CD1c-positive myeloid dendritic cell (primary cell): ENCODE data around the gene ZAP70.
A peak's percentile ranks its signal among the peaks of the same experiment; 100 is the strongest.

Source experiments
- DNase-seq: peaks from one replicate; pipeline ENCODE4 v3.0.0-alpha.2; 2016; ENCODE audit errors: extremely low spot score

The ZAP70 gene

GRCh38 chr2:97733341-97734035 lies 20.1 kb downstream of the ZAP70 start:
- DNase-seq, result no peak

- no peak for DNase-seq
Observed at GRCh38 chr2:97734061-97735051, 21.0 kb downstream of the ZAP70 start.

- DNase-seq, result no peak
Observed at GRCh38 chr2:97735161-97735561, 21.8 kb downstream of the ZAP70 start.

GRCh38 chr2:97736185-97736584 lies 22.8 kb downstream of the ZAP70 start:
- no peak for DNase-seq

GRCh38 chr2:97736608-97737330 lies 23.4 kb downstream of the ZAP70 start:
- no peak for DNase-seq

- no peak for DNase-seq
Observed at GRCh38 chr2:97737421-97738178, 24.2 kb downstream of the ZAP70 start.

- no peak for DNase-seq
Observed at GRCh38 chr2:97738179-97739019, 25.0 kb downstream of the ZAP70 start.

- DNase-seq, result no peak
Observed at GRCh38 chr2:97739020-97739892, 25.9 kb downstream of the ZAP70 start.

GRCh38 chr2:97739893-97740245 lies 26.5 kb downstream of the ZAP70 start:
- no peak for DNase-seq

GRCh38 chr2:97740590-97741182 lies 27.3 kb downstream of the ZAP70 start:
- peak; percentile 67 for DNase-seq

- DNase-seq, result no peak
Observed at GRCh38 chr2:97741251-97741650, 27.9 kb downstream of the ZAP70 start.

GRCh38 chr2:97741686-97742085 lies 28.3 kb downstream of the ZAP70 start:
- DNase-seq, result no peak

- DNase-seq, result no peak
Observed at GRCh38 chr2:97742381-97742847, 29.0 kb downstream of the ZAP70 start.

- DNase-seq, result no peak
Observed at GRCh38 chr2:97743913-97744312, 30.5 kb downstream of the ZAP70 start.

GRCh38 chr2:97745474-97746174 lies 32.2 kb downstream of the ZAP70 start:
- DNase-seq, result peak; percentile 10

- no peak for DNase-seq
Observed at GRCh38 chr2:97747285-97747684, 33.9 kb downstream of the ZAP70 start.

GRCh38 chr2:97747716-97748115 lies 34.3 kb downstream of the ZAP70 start:
- no peak for DNase-seq

- no peak for DNase-seq
Observed at GRCh38 chr2:97749581-97749980, 36.2 kb downstream of the ZAP70 start.
